GM12873 (cell line): Measurements from ENCODE around the gene GAPDHS.

Experiments used
- CTCF ChIP-seq: IDR thresholded peaks from 2 replicates; pipeline ENCODE4 v1.5.1; 2012; ENCODE audit warnings: low read depth, mild to moderate bottlenecking, moderate library complexity, low read length, control low read depth; ENCODE audit not compliant: insufficient read depth; ENCODE audit errors: missing control alignments

GAPDHS gene

DNA sequence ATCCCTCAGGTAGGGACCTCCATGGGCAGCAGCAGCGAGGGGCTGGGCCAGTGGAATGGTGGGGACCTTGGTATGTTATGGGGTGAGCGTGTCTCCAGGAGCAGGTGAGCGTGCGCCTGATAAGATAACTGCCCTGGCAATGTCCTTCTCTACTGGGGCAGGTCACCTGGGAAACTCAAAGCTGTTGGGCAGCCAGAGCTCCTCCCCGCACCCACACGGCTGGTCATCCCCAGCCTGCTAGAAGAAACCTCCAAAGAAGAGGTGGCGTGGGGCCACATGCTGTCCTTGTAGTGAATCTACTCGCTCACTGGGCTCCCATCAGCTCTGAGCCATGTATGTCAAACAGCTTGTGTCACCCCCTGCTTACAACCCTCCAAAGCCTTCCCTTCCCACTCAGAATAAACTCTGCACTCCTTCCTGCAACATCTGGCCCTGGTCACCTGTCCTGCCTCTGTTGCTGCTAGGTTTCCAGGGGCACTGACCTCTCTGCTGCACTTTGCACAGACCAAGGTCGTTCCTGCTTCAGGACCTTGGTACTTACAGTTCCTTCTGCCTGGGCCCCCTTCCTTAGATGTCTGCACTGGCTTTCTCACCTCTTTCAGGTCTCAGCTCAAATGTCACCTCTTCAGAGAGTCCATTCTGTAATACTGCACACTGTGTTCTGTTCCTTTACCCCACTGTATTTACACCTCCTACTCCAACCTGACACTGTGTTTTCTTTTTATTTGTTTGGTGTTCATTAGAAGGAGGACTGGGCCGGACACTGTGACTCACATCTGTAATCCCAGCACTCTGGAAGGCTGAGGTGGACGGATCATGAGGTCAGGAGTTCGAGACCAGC lies 32.0 kb downstream of the GAPDHS start:
- no peak for TF ChIP-seq CTCF

GRCh38 chr19:35566738-35567137 lies 33.5 kb downstream of the GAPDHS start:
- TF ChIP-seq CTCF = no peak

DNA sequence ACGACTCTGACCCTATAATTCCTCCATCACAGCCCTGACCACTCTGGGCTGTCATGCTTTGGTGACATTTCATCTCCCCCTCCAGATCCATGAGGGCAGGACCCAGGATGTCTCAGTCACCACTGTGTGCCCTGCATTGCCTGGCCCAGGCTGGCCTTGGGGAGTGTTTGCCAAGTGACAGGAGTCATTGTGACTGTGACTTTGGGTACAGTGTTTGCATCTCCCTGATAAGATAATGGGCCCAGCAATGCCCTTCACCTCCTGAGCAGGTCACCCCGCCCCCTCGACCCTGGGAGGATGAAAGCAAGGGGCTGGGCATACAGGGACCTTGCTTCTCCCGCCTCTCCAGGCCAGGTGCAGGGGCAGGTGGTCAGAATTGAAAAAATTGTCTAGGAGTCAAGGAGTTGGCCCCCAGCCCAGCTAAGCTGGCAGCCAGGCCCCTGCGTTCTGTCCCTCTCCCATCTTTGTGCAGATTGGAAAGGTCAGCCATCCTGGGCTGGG lies 36.1 kb downstream of the GAPDHS start:
- TF ChIP-seq CTCF = no peak

DNA sequence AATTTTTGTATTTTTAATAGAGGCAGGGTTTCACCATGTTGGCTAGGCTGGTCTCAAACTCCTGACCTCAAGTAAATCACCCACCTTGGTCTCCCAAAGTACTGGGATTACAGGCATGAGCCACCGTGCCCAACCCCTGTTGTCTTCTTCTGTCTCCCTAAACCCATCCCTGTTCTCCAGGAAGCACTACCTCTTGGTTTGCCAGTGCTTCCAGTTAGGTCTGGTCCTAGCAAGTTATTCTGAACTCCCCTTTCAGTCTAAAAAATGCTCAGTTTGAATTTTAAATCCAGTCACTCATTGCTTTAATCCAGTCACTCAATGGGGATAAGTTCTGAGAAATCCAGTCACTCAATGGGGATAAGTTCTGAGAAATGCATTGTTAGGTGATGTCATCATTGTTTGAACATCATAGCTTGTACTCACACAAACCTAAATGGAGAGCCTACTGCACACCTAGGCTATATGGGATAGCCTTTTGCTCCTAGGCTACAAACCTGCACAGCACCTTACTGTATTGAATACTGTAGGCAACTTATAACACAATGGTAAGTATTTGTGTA lies 38.2 kb downstream of the GAPDHS start:
- TF ChIP-seq CTCF = no peak

GRCh38 chr19:35577918-35578317 lies 44.7 kb downstream of the GAPDHS start:
- TF ChIP-seq CTCF = no peak

DNA sequence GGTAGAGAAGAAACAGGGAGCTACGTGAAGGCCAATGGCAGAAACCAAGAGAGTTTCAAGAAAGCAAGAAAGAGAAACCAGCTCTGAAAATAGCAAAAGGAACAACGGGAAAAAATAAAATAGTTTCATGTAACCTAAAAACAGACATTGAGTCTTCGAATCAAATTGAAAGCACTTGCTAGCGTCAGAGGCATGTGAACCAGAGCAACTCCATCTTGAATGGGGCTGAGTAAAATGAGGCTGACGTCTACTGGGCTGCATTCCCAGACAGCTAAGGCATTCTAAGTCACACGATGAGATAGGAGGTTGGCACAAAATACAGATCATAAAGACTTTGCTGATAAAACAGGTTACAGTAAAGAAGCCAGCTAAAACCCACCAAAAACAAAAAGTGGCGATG lies 45.5 kb downstream of the GAPDHS start:
- TF ChIP-seq CTCF = no peak

DNA sequence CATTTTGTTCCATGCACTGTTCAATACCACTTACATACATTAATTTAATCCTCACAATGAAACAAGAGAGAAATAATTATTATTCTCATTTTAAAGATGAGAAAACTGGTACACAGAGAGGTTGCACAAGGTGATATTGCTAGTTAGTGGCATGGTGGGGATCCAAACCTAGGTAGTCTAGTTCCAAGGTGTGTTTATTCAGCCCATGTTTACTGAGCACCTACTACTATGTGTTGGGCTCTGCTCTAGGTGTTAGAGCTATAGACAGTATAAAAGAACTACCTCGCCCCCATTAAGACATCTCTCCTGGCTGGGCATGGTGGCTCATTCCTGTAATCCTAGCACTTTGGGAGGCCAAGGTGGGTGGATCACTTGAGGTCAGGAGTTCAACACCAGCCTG lies 49.5 kb downstream of the GAPDHS start:
- TF ChIP-seq CTCF = no peak
